ENCODE data around the gene BRWD1. TPM values are rescaled to one million over a fixed set of nuclear protein-coding genes. Genes with fewer than 3 reads are reported as not detected.
A peak's percentile ranks its signal among the peaks of the same experiment; 100 is the strongest.

The BRWD1 gene
- total RNA-seq = 10 to 100 TPM; 44.8 to 45.2 TPM

- peaks cover 56% of the 10 kb centered on the region for H3K4me1 Mint-ChIP-seq (ENCODE audit: low read depth)
- ATAC-seq (replicated peaks in 1 of 2) (peak; percentile 57 to 59), DNase-seq (peak; percentile 84)
- no peaks in the 10 kb centered on the region for H3K9me3 Mint-ChIP-seq
- peak within 1 kb of the TSS; percentile 95 for H3K27ac Mint-ChIP-seq
- no peaks in the 10 kb centered on the region for H3K27me3 Mint-ChIP-seq (ENCODE audit: low read depth)
- H3K4me3 Mint-ChIP-seq = peak within 1 kb of the TSS; percentile 94 to 96
- peaks cover 13 to 18% of the 10 kb centered on the region in 2 donors for H3K36me3 Mint-ChIP-seq (ENCODE audit: insufficient read depth in 2 of 2)
These were observed at the start of gene BRWD1 for GRCh38 chr21:39313571-39314142. Gene BRWD1, minus strand, starts transcription at chr21:39313632. Its CDS starts 141 bp downstream, at chr21:39313491.

- no peak overlapping the region for H3K4me3 Mint-ChIP-seq
- no peak overlapping the region for H3K27ac Mint-ChIP-seq
- no peaks in the 10 kb centered on the region for H3K36me3 Mint-ChIP-seq (ENCODE audit: insufficient read depth in 2 of 2)
- ATAC-seq (replicated peaks in 1 of 2) = no peak
- no peak for DNase-seq
- H3K9me3 Mint-ChIP-seq = no peaks in the 10 kb centered on the region
- H3K4me1 Mint-ChIP-seq (ENCODE audit: low read depth) = no peaks in the 10 kb centered on the region
- peaks cover 15% of the 10 kb centered on the region for H3K27me3 Mint-ChIP-seq (ENCODE audit: low read depth)
These were observed 49.3 kb upstream of the BRWD1 start for GRCh38 chr21:39362733-39363132.

GRCh38 chr21:39359382-39359781 is 46.0 kb upstream of the BRWD1 start:
- no peak for DNase-seq
- H3K9me3 Mint-ChIP-seq = no peaks in the 10 kb centered on the region
- peaks cover 18% of the 10 kb centered on the region for H3K27me3 Mint-ChIP-seq (ENCODE audit: low read depth)
- no peak overlapping the region for H3K4me3 Mint-ChIP-seq
- ATAC-seq (replicated peaks in 1 of 2) = no peak
- H3K27ac Mint-ChIP-seq = no peak overlapping the region
- no peaks in the 10 kb centered on the region for H3K4me1 Mint-ChIP-seq (ENCODE audit: low read depth)
- H3K36me3 Mint-ChIP-seq (ENCODE audit: insufficient read depth in 2 of 2) = no peaks in the 10 kb centered on the region

- Mint-ChIP-seq H3K27me3 (ENCODE audit: low read depth) (peaks cover 8% of the 10 kb centered on the region), H3K36me3 (ENCODE audit: insufficient read depth in 2 of 2) (peaks cover 0 to 4% of the 10 kb centered on the region in 2 donors), H3K4me1 (ENCODE audit: low read depth) (peaks cover 19% of the 10 kb centered on the region), H3K9me3 (peaks cover 0 to 2% of the 10 kb centered on the region in 2 donors), H3K27ac (no peak overlapping the region), H3K4me3 (no peak overlapping the region)
- no peak for ATAC-seq (replicated peaks in 1 of 2)
- DNase-seq = no peak
These were observed 39.9 kb upstream of the BRWD1 start for GRCh38 chr21:39353295-39353694.

- Mint-ChIP-seq H3K4me3 (peak overlapping the region; percentile 99), H3K4me1 (ENCODE audit: low read depth) (peaks cover 42% of the 10 kb centered on the region), H3K36me3 (ENCODE audit: insufficient read depth in 2 of 2) (peaks cover 9 to 22% of the 10 kb centered on the region in 2 donors), H3K27ac (peak overlapping the region; percentile 93), H3K9me3 (peaks cover 0 to 2% of the 10 kb centered on the region in 2 donors), H3K27me3 (ENCODE audit: low read depth) (peaks cover 2% of the 10 kb centered on the region)
- no peak for DNase-seq
- no peak for ATAC-seq (replicated peaks in 1 of 2)
These were observed 36.9 kb upstream of the BRWD1 start for GRCh38 chr21:39350094-39351005.

GRCh38 chr21:39349211-39350093 is 36.0 kb upstream of the BRWD1 start:
- ATAC-seq (replicated peaks in 1 of 2) = peak; percentile 88
- no peaks in the 10 kb centered on the region for H3K27me3 Mint-ChIP-seq (ENCODE audit: low read depth)
- H3K4me3 Mint-ChIP-seq = peak overlapping the region; percentile 99
- peaks cover 0 to 2% of the 10 kb centered on the region in 2 donors for H3K9me3 Mint-ChIP-seq
- peaks cover 46% of the 10 kb centered on the region for H3K4me1 Mint-ChIP-seq (ENCODE audit: low read depth)
- H3K27ac Mint-ChIP-seq = peak overlapping the region; percentile 93
- peak; percentile 98 to 99 for DNase-seq
- H3K36me3 Mint-ChIP-seq (ENCODE audit: insufficient read depth in 2 of 2) = peaks cover 14 to 27% of the 10 kb centered on the region in 2 donors

GRCh38 chr21:39348355-39349210 is 35.2 kb upstream of the BRWD1 start, which contains the start of gene HMGN1:
Gene HMGN1, minus strand, starts transcription at chr21:39349088. Its CDS starts 171 bp downstream, at chr21:39348917.
- Mint-ChIP-seq H3K4me1 (ENCODE audit: low read depth) (peaks cover 46% of the 10 kb centered on the region), H3K27ac (peak within 1 kb of the TSS; percentile 93), H3K4me3 (peak within 1 kb of the TSS; percentile 99), H3K27me3 (ENCODE audit: low read depth) (no peaks in the 10 kb centered on the region), H3K9me3 (peaks cover 0 to 2% of the 10 kb centered on the region in 2 donors), H3K36me3 (ENCODE audit: insufficient read depth in 2 of 2) (peaks cover 14 to 29% of the 10 kb centered on the region in 2 donors)
- ATAC-seq (replicated peaks in 1 of 2) (peak; percentile 68 to 70), DNase-seq (peak; percentile 92 to 93)

GRCh38 chr21:39348040-39348354 is 34.6 kb upstream of the BRWD1 start:
- peaks cover 18 to 35% of the 10 kb centered on the region in 2 donors for H3K36me3 Mint-ChIP-seq (ENCODE audit: insufficient read depth in 2 of 2)
- peak overlapping the region; percentile 80 to 85 for H3K4me3 Mint-ChIP-seq
- H3K9me3 Mint-ChIP-seq = peaks cover 0 to 2% of the 10 kb centered on the region in 2 donors
- peak overlapping the region; percentile 49 for H3K27ac Mint-ChIP-seq
- no peak for DNase-seq
- ATAC-seq (replicated peaks in 1 of 2) = no peak
- peaks cover 46% of the 10 kb centered on the region for H3K4me1 Mint-ChIP-seq (ENCODE audit: low read depth)
- H3K27me3 Mint-ChIP-seq (ENCODE audit: low read depth) = no peaks in the 10 kb centered on the region

- Mint-ChIP-seq H3K9me3 (peaks cover 0 to 2% of the 10 kb centered on the region in 2 donors), H3K27me3 (ENCODE audit: low read depth) (no peaks in the 10 kb centered on the region), H3K27ac (peak overlapping the region; percentile 49), H3K36me3 (ENCODE audit: insufficient read depth in 2 of 2) (peaks cover 18 to 36% of the 10 kb centered on the region in 2 donors), H3K4me1 (ENCODE audit: low read depth) (peaks cover 46% of the 10 kb centered on the region), H3K4me3 (peak overlapping the region; percentile 80 to 85)
- ATAC-seq (replicated peaks in 1 of 2) = no peak
- DNase-seq = no peak
These were observed 34.1 kb upstream of the BRWD1 start for GRCh38 chr21:39347537-39347936.

- no peak for ATAC-seq (replicated peaks in 1 of 2)
- Mint-ChIP-seq H3K4me3 (peak overlapping the region; percentile 80 to 85), H3K27ac (peak overlapping the region; percentile 95), H3K4me1 (ENCODE audit: low read depth) (peaks cover 46% of the 10 kb centered on the region), H3K36me3 (ENCODE audit: insufficient read depth in 2 of 2) (peaks cover 18 to 36% of the 10 kb centered on the region in 2 donors), H3K9me3 (peaks cover 0 to 2% of the 10 kb centered on the region in 2 donors), H3K27me3 (ENCODE audit: low read depth) (no peaks in the 10 kb centered on the region)
- no peak for DNase-seq
These were observed 33.4 kb upstream of the BRWD1 start for GRCh38 chr21:39346671-39347331.

GRCh38 chr21:39346206-39346605 is 32.8 kb upstream of the BRWD1 start:
- ATAC-seq (replicated peaks in 1 of 2) = no peak
- H3K4me3 Mint-ChIP-seq = peak overlapping the region; percentile 80 to 85
- DNase-seq = no peak
- peak overlapping the region; percentile 95 for H3K27ac Mint-ChIP-seq
- H3K36me3 Mint-ChIP-seq (ENCODE audit: insufficient read depth in 2 of 2) = peaks cover 19 to 40% of the 10 kb centered on the region in 2 donors
- peaks cover 44% of the 10 kb centered on the region for H3K4me1 Mint-ChIP-seq (ENCODE audit: low read depth)
- no peaks in the 10 kb centered on the region for H3K27me3 Mint-ChIP-seq (ENCODE audit: low read depth)
- peaks cover 0 to 2% of the 10 kb centered on the region in 2 donors for H3K9me3 Mint-ChIP-seq

Data from activated T-cell treated with anti-CD3 and anti-CD28 coated beads, Interleukin-2, amount 50 U/mL, for 72 hours (primary cell).